Cardiac septum (tissue), 1 donor: ENCODE data around the gene UFC1. TPM values are rescaled to one million over a fixed set of nuclear protein-coding genes. Genes with fewer than 3 reads are reported as not detected.

Experiments
- DNase-seq: peaks from one replicate; pipeline ENCODE4 v3.0.0-alpha.2; 2020; ENCODE audit warnings: low spot score
- intact Hi-C: fragments of 100-400 bp; cut with DNase I; formaldehyde crosslinking; loops from one replicate; pipeline ENCODE4 v1.14.0; 2022
- total RNA-seq: library from RNA; stranded (reverse); fragmentation: NEBNext Ultra II Directional; extraction: Animal tissue kit (Norgen Biotek cat#: 25700); gene quantifications from one replicate; pipeline ENCODE4 v1.2.1, GENCODE V29; 2021
- donor health status: DM: no; HTN: no; CAD: no.

UFC1 gene
- total RNA-seq, 1 donor from 2014 or later: 73.6 TPM

DNA sequence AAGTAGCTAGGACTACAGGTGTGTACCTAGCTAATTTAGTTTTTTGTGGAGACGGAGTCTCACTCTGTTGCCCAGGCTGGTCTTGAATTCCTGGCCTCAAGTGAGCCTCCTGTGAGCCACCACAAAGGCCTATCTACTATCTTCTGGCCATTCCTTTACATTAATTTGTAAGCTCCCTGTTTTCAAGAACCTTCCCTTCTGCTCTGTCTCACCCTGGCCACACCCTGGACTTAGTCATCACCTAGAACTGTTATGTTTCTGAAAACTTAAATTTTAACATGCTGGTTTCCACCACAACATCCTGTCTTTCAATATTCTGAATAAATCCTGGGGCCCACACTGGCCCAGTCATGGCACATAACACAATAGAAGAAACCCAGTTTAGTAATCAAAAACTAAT lies 28.4 kb downstream of the UFC1 start:
- DNase-seq: no peak

DNA sequence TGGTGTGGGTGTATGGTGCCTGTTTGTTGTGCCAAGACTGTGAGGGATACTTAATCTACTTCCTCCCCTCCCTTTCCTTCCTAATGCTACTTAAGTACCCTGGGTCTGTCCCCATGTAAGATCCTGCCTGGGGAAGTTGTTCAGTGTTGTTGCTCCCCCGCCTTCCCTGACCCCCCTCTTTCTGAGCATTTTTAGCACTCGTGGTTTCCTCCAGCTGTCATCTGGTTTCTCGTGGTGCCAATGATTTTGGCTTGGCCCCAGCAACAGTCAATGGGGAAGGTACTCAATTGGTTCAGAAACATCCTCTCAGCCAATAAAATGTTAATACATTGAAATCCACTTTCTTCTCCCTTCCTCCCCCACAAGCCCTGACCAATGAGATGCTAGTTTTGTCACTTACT lies 31.5 kb downstream of the UFC1 start:
- no peak for DNase-seq
- intact Hi-C loops: no loop called here

More for the DNA sequence above, 28.4 kb downstream of the UFC1 start:
- intact Hi-C loops: no loop called here

DNA sequence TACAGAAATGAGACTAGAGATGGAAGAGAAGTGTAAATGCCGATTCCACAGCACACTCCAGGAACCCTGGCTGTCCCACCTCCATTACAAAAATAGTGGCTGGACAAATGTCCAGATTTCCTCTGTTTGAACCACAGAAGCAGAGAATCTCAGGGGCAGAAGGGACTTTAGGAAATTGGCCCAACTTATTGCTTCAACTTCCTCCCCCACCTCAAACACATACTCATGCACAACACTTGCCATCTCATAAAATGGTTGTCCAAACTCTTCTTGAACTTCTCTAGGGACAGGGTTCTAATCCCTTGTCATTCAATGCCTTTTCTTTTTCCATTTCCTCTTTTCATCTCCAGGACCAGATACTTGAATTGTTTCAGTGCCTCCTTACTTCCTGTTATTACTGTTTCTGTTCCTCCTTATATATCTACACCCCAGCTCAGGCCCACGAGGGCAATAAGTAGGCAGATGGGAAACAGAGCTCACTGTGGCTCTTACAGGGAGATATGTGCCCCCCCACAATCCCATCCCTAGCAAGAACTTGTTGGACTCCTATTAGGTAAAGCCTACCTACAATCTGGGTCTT lies 32.0 kb downstream of the UFC1 start:
- intact Hi-C loops: no loop called here
- DNase-seq: no peak

DNA sequence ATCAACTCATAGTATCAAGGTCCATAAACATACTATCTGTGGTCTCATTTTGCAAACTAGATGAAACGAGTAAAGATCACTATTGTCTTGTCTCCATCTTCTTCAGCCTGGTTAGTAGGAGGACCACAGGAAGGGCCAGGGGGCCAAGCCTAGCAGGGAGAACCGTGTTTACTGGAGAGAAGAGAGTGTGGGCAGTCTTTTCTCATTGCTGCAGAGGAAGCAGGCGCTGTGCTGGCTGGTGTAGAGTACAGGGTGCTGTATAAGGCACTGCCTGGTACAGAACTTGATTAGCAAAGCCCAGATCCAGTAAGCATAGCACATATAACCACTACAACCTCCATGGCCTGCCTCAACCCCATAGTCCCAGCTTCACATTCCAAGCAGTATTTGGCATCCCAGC lies 33.5 kb downstream of the UFC1 start:
- intact Hi-C loops: no loop called here
- no peak for DNase-seq

DNA sequence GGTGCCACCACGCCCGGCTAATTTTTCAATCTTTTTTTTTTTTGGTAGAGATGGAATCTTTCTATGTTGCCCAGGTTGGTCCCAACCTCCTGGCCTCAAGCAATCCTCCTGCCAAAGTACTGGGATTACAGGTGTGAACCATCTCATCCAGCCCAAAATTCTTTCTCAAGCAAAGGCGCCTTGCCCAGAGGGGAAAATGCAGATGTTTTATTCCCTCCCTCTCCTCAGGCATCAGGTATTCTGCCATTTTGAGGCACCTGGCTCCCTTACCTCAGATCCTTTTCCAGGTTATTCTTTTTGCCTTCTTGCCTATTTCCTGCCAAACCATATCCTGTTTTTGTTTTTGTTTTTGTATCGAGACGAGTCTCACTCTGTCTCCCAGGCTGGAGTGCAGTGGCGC lies 34.6 kb downstream of the UFC1 start:
- intact Hi-C loops: no loop called here
- DNase-seq: no peak

DNA sequence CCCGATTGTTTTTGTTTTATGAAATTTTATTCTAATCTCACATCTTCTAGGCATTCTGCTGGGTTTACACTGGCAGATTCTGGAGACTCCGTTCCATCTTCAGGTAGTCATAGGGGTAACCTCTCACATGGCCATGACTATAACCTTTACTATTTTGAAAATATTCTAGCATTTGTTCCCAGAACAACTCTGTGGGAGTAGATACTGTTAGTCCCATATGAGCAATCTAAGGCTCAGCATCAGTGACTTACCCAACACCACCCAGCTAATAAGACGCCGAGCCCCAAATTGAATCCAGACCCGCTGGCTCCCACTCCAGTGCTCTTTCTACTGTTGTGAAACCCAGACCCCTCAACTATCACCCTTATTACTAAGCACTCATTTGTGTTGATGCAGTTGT lies 35.3 kb downstream of the UFC1 start:
- no peak for DNase-seq
- intact Hi-C loops: no loop called here

DNA sequence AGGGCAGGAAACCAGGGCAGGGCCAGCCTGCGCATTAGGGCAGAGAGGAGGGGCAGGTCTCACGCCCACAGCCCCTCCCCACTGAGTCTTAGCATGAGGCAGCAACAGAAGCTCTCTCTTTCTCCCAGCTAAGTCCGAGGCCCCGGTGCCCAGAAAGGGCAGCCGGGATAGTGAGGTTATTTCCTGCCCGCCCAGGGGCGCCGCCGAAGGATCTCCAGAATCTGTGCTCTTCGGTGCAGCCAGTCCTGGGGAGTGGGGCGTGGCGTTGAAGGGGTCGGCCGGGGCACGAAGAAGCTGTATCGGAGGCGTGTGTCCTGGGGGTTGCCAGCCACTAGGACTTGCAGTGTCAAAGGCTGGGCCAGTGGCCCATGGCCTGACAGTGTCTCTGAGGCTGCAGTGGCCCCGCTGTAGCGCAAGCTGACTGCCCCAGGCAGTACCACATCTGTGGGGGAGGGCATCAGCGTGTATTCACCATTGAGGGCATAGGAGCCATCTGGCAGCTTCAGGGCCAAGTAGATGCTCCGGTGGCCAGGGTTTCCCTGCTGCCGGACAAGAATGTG lies 37.3 kb downstream of the UFC1 start:
- intact Hi-C loops: loop anchor here (5.0 kb wide), 1 partner anchor 101 kb away; no protein-coding TSS in a partner anchor
- no peak for DNase-seq

DNA sequence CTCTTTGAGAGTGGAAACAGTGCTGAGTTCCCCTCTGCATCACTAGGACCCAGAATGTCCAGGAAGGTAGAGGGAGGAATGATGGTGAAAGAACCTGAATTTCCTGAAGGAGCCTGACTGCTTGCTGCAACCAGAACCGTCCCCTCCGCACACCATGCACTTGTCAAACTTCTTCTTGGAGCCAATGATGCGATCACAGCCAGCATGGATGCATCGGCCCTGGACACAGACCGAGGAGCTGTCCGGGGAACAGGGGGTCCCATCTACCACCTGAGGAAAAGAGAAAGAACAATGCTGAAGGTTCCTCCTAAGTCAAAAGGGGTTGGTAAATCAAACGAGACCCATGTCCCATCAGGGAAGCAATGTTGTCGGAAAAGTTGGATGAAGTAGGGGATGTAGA lies 38.2 kb downstream of the UFC1 start:
- DNase-seq: no peak
- intact Hi-C loops: loop anchor here (5.0 kb wide), 1 partner anchor 100 kb away; no protein-coding TSS in a partner anchor

DNA sequence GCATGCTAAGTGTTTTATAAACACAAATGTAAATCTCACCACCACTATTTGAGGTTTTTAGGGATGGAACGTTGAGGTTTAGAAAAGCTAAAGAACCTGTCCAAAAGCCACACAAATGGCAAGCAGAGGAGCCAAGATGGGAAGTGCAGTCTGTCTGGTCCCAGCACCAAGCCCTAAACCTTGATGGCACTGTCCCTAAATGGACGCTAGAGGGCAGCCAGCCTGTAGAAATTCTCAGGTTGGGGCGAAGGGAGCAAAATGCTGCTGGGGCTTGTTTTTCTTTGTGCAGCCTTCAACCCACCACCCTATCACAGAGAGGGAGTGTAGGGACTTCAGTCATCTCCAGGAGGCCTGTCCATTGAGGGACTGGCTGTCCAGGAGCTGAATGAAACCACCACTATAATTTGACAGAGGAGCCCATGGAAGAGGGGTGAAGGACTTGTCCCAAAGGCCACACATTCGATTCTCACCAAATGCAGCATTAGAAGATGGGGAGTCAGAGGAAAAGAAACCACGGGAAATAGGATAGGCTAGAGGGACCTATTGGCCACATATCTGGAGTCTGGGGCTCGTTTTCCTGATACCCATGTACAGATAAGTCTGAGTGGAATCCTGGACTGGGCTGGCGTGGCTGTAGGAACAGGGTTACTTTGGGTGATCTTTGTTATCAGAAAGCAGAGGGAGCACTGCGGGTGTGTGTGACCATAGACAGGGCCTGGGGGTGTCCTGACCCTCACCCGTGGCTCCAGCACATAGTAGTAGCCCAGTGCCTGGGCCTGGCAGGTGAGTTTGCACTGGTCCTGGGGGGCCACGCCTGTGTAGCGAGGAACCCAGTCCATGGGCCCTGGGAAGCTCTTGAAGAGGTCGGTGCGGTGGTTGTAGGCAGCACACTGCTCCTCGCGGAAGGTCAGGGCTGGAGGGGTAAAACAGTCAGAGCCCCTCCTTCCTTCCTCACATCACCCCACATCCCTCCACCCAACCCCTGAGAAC lies 39.0 kb downstream of the UFC1 start:
- DNase-seq: no peak
- intact Hi-C loops: loop anchor here (5.0 kb wide), 1 partner anchor 100 kb away; no protein-coding TSS in a partner anchor

DNA sequence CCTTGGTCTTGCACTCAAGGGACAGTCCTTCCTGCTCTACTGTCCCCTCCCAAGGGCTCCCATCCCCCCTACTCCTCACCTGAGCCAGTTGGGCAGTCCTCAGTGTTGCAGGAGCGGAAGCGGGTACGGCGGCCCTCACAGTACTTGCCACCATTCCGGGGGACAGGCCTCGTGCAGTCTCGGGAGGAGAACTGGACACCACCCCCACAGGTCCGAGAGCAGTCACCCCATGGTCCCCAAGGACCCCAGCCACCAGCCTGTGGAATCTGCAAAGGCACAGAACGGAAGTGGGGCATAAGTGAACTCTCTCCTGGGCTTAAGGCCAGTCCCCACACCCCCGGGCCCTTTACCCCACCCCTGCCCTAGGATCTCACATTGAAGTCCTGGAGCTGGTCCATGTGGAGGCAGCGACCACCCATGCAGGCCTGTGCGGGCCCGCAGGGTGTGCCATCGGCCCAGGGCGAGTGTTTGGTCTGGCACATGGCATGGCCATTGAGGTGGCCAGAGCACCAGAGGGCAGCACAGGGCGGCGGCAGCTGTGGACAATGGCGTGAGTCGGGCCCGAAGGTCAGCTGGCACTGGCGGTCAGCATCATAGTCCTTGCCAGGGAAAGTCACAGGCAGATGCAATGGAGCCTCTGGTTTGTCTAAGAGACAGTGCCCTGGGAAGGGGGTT lies 39.9 kb downstream of the UFC1 start:
- no peak for DNase-seq

DNA sequence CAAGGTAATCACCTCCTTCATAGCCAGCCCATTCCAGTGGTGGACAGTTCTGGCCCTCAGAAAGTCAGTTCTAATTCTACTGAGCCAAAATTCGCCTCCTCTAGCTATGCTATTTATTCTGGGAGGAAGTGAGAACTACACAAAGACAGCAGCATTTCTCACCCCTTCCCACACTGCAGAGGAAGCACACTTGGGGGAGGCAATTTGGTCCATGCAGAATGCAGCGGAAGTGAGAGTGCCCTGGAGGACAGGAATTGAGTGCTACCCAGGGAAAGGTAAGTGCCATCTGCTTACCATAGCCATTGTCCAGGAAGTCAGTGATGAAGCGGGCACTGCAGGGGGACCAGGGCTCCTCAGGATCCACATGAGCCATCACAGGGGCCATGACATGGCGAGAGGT lies 41.4 kb downstream of the UFC1 start:
- intact Hi-C loops: loop anchor here (5.0 kb wide), 1 partner anchor 532 kb away; no protein-coding TSS in a partner anchor
- no peak for DNase-seq

More for the DNA sequence above, 39.9 kb downstream of the UFC1 start:
- intact Hi-C loops: loop anchor here (5.0 kb wide), 1 partner anchor 99 kb away; no protein-coding TSS in a partner anchor

DNA sequence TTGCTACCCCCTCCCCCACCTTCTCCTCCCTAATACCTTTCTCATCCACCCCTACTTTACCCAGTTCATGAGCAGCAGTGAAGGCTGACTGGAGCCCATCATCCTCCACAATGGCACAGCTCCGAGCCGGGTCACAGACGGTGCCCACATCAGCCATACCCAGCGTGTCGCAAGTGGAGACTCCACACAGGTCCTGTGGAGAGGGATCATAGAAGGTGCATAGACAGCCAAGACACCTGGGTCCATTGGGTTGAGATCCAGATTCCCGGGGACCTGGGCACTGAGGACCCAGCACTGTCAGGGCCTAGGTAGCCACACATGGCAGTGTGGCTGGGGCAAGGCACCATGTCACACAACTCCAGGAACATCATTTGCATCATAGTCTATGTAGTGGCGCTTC lies 42.3 kb downstream of the UFC1 start:
- intact Hi-C loops: loop anchor here (5.0 kb wide), 1 partner anchor 531 kb away; no protein-coding TSS in a partner anchor
- DNase-seq: no peak

DNA sequence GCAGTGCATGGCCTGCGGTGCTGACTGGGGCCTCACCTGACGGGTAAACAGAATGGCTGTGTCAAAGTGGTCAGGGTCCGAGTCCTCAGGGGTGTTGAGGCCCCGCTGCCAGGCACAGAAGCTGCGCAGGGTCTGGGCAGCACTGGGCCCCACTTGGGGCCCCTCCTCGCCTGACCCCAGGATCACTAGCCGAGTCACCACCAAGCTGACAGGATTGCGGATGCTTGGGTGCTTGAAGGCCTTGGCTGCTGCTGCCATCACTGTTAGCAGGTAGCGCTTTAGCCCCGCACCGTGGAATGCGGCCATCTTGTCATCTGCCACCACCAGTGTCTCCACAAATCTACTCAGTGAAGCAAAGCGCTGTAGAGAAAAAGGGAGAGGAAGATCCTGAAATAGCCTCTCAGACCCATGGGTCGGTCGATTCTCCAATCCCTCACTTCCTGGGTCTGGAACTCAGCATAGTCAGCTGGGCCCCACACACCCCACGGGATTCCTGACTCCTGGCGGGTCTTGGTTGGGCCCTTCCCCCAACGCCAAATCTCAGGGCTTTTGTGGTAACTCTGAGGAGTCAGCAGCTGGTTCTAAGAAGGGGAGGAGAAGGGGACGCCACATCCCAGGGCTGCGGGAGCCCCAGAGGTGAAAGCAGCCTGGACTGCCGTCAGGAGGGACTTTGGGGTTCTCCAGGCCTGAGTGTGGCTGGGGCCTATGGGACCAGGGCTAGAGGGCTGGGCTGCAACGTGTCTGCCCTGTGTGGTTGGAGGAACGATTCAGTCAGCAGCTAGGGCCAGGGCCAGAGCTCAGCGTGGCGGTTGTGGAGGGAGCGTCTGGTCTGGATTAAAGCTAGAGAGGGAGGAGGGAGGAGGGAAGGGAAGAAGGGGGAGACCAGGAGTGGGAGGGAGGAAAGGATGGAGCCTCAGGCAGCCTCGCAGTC lies 43.0 kb downstream of the UFC1 start:
- DNase-seq: no peak
- intact Hi-C loops: loop anchor here (5.0 kb wide), 1 partner anchor 531 kb away; no protein-coding TSS in a partner anchor

DNA sequence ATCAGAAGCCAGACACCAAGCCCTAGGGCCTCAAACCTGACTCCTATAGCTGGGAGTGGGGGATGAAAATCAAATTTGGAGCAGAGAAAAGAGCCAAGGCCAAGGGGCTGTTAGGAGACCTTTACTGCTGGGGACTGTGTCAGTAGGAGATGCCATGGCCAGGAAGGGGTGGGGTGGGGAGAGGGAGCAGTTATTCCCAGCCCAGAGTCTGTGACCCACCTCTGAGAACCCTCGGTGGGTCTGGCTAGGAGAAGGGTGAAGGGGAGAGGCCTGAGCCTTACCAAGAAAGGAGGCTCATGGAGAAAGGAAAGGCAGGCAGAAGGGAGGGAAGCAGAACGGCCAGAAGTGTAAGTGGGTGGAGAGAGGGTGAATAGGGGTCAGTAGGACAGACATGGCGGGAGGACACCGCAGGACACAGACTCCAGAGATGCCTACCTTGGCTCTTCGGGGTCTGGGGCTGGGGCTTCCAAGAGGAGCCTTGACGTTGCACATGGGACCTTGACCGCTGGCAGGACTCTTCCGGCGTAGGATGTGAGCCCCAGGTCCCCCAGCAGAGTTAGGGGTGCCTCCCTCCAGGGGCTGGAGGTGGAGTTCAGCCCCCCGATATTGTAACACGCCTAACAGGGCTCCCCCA lies 43.9 kb downstream of the UFC1 start:
- intact Hi-C loops: loop anchor here (5.0 kb wide), 1 partner anchor 530 kb away; no protein-coding TSS in a partner anchor
- no peak for DNase-seq

DNA sequence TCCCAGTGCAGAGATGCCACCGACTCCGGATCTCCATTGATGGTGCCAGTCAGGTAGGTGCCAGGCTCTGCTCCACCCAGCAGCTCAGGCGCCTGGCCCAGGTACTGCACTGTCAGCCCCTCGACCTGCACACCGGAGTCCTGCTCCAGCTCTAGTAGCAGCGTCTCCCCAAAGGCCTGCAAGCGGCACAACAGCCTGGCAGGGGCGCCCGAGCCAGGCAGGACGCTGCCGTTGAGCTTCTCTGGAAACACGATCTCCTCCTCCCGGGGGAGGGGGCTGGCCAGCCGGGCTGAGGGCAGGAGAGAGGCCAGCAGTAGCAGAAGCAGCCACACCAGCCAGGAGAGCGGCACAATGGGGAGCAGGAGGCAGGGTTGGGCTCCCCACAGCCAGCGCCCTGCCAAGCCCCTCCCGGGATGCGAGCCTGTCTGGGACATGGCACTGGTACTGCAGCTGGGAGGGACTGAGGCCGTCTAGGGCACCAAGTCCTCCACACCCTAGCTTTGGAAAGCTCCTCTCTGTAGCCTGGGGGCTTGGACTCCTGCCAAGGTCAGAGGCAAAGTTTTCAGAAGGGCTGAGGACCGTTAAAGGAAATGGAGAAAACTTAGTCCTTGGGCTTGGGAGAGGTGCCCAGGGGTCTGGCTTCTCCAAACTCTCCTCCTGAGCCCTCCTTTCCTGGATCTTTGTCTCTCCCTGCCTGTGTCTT lies 44.6 kb downstream of the UFC1 start:
- intact Hi-C loops: loop anchor here (5.0 kb wide), 1 partner anchor 529 kb away; no protein-coding TSS in a partner anchor
- no peak for DNase-seq

DNA sequence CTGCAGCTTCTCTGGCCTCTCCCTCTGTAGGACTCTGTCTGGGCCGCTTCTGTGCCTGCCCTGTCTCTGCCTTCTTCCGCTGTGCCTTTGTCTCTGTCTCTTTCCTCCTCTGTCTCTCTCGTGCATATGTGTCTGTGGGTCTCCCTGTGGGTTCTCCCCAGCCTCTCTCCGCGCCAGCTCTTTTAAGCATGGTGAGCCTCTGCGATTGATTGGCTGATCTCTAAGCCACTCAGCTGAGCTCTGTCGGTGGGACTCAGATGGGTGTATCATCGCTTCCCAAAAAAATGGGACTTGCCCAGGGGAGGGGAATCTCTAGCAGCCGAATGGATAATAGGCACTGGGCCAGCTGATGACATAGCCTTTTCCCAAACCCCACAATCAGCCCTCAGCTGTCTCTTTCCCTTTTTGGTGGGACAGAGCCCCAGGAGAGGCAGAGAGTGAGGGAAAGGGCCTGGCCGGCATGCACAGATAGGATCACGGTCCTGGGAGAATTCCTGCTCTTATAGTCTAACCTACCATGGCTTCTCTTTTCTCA lies 45.2 kb downstream of the UFC1 start, which contains the start of gene ADAMTS4:
TSS of gene ADAMTS4 (minus strand) at position 158 of the 535 bp plus-strand sequence. CDS start 427 bp downstream, outside the sequence.
- DNase-seq: no peak
- intact Hi-C loops: loop anchor here (5.0 kb wide), 1 partner anchor 528 kb away; no protein-coding TSS in a partner anchor
